Glomerular endothelial cell (primary cell): ENCODE measurements around the gene CANX. TPM values are rescaled to one million over a fixed set of nuclear protein-coding genes. Genes with fewer than 3 reads are reported as not detected.
"Not testable (repeated sequence)": the region's sequence is repeated elsewhere in the genome, so short reads cannot be mapped to it uniquely, and the experiment has no call there.

Experiments used
- DNase-seq: peaks from one replicate; pipeline ENCODE4 v3.0.0-alpha.2; 2011; ENCODE audit warnings: low read depth, low spot score; ENCODE audit errors: extremely low read depth
- total RNA-seq: library from RNA; depleted of rRNA; stranded (reverse); fragments of >200 nt; gene quantifications from 2 replicates; pipeline ENCODE4 v1.2.3, GENCODE V29; 2015

Gene CANX, protein sequence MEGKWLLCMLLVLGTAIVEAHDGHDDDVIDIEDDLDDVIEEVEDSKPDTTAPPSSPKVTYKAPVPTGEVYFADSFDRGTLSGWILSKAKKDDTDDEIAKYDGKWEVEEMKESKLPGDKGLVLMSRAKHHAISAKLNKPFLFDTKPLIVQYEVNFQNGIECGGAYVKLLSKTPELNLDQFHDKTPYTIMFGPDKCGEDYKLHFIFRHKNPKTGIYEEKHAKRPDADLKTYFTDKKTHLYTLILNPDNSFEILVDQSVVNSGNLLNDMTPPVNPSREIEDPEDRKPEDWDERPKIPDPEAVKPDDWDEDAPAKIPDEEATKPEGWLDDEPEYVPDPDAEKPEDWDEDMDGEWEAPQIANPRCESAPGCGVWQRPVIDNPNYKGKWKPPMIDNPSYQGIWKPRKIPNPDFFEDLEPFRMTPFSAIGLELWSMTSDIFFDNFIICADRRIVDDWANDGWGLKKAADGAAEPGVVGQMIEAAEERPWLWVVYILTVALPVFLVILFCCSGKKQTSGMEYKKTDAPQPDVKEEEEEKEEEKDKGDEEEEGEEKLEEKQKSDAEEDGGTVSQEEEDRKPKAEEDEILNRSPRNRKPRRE
- total RNA-seq: 446 and 509 TPM in 2 replicates

DNA sequence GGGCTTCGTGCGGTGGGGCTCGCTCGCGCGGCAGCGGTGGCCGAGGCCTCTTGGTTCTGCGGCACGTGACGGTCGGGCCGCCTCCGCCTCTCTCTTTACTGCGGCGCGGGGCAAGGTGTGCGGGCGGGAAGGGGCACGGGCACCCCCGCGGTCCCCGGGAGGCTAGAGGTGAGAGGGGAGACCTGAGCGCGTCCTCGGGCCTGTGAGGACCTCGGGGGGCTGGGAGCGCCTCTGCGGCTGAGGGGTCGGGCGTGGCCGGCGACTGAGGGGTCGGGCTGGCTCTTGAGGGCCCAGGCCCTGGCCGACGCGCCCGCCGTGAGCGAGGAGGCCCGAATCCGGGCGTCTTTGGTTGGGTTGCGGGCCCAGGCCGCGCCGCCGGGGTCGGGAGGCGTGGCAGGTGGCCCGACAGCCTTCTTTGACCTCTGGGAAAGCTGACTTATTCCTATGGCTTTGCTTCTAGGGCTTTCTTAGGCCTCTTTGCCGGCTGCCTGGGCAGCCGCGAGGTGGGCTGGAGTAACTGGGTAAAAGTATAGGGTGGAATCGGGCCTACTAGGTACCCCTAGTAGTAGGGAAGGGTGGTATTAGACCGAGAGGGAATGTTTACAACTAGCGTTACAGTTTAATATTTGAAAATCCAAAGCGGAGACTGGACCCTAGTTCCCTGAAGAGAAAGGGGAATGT is at the start of gene CANX:
Gene CANX (plus strand): TSS at position 33 of the 681 bp plus-strand sequence. CDS start 6,715 bp downstream, outside the sequence.
- DNase-seq: no peak

GRCh38 chr5:179649166-179649703 is 49.5 kb upstream of the CANX start:
- DNase-seq: not testable (repeated sequence)

- DNase-seq: not testable (repeated sequence)
These were observed 48.5 kb upstream of the CANX start for GRCh38 chr5:179650245-179650644.

- DNase-seq: not testable (repeated sequence)
These were observed 45.6 kb upstream of the CANX start for GRCh38 chr5:179653135-179653534.

DNA sequence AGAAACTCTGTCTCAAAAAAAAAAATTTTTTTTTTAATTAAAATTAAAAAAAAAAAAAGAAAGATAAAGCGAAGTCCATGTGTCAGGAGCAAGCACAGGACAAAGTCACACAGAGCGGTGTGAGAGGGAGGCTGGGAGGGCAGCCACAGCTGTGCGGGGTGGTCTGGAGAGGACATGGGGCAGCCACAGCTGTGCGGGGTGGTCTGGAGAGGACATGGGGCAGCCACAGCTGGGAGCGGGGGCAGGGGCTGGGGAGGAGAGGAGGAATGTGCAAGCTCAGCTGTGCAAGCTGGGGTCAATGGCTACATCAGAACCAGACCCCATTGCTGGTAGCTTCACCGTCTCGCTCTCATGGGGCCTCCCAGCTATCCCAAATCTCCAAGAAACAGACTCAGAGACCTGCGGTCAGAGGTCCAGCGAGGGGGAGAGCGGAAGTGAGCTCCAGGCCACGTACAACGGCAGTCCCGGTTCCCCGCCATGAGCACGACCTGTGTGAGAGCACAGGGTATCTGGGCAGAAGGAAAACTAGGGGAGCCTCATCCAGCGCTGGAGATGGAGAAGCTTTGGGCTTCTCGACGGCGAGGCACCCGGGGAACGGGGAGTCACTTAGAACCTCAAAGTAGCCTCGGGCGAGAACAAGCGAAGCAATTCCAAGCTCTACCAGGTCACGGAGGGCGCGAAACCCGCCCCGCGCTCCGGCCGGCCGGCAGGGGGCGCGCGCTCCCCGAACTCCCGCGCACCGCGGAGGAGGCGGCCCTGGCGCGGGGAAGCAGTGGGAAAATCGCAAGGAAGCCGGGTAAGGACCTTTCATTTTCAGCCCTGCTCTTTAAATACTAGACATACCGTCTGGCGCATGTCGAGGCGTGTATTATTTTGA is 41.2 kb upstream of the CANX start:
- not testable (repeated sequence) for DNase-seq

GRCh38 chr5:179658179-179658856 is 40.4 kb upstream of the CANX start:
- not testable (repeated sequence) for DNase-seq

DNA sequence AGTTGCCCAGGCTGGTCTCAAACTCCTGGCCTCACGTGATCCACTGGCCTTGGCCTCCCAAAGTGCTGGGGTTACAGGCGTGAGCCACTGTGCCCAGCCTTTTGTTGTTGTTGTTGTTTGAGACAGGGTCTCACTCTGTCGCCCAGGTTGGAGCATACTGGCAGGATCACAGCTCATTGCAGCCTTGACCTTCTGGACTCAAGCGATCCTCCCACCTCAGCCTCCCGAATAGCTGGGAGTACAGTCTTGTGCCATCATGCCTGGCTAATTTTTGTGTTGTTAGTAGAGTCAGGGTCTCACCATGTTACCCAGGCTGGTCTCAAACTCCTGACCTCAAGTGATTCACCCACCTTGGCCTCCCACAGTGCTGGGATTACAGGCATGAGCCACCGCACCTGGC is 37.1 kb upstream of the CANX start:
- DNase-seq: not testable (repeated sequence)

DNA sequence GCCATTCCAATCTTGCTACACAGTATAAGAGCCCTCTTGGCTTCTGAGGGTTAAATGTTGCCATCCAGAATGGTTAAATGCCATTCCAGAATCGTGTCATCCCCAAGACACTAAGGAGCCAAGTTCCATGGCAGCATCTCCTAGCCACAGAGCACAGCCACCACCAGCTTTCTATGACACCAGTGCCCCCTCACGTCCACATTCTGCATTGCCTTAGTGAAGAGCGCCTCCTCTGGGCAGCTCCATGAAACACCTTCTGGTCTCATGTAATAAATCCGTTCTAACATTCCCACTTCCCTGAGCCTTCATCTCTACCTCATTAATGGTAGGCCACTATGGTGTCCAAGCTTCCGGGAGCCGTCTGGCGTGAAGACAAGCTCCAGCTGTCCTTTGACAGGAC is 30.4 kb upstream of the CANX start:
- no peak for DNase-seq

GRCh38 chr5:179678223-179679013 is 20.3 kb upstream of the CANX start:
- DNase-seq: no peak

GRCh38 chr5:179679014-179679674 is 19.6 kb upstream of the CANX start:
- no peak for DNase-seq

GRCh38 chr5:179680014-179680779 is 18.6 kb upstream of the CANX start:
- no peak for DNase-seq

GRCh38 chr5:179680780-179681401 is 17.9 kb upstream of the CANX start, which contains the start of gene CBY3:
TSS of gene CBY3 (minus strand) at chr5:179681034. CDS start at chr5:179680918, 116 bp downstream.
- DNase-seq: no peak

- not testable (repeated sequence) for DNase-seq
These were observed 9.6 kb upstream of the CANX start for GRCh38 chr5:179689212-179689611.

- DNase-seq: no peak
These were observed 4.2 kb upstream of the CANX start for GRCh38 chr5:179694561-179694960.

GRCh38 chr5:179696603-179697002 is 2.2 kb upstream of the CANX start:
- DNase-seq: no peak

GRCh38 chr5:179697108-179697507 is 1.7 kb upstream of the CANX start:
- no peak for DNase-seq

- DNase-seq: not testable (repeated sequence)
These were observed 1.2 kb upstream of the CANX start for GRCh38 chr5:179697543-179697942.
